K562 (cell line): Measurements from ENCODE around the gene FAM149A. TPM values are rescaled to one million over a fixed set of nuclear protein-coding genes. Genes with fewer than 3 reads are reported as not detected.

Experiments
- ETV1 ChIP-seq: fragments of 450-650 bp; conservative IDR thresholded peaks from 2 replicates; pipeline ENCODE4 v1.6.1; 2016; ENCODE audit warnings: missing genetic modification characterization, control low read depth, low read depth, missing compliant biosample characterization
- ZNF717 ChIP-seq: fragments of 250-450 bp; sonication (Bioruptor Pico); IDR thresholded peaks from 2 replicates; pipeline ENCODE4 v1.5.0; 2021
- ZNF75A ChIP-seq: fragments of 450-650 bp; formaldehyde crosslinking; IDR thresholded peaks from 2 replicates; pipeline ENCODE4 v1.4.0; 2020; ENCODE audit warnings: mild to moderate bottlenecking
- polyA plus RNA-seq, 8 experiments: library from polyadenylated mRNA; depleted of rRNA in 4 of 8; stranded (reverse) in 5 of 8; unstranded in 3 of 8; fragments of >200 nt; fragmentation: Nextera tagmentation in 2 of 8; fragmentation: Illumina TruSeq in 1 of 8; extraction: Ambion mirVana in 2 of 8; extraction: Trizol in 1 of 8; gene quantifications; 2 replicates each; pipeline versions ENCODE4 v1.2.1 to v1.2.3, GENCODE V29; 2011 to 2014; ENCODE audit warnings: inconsistent platforms in 1 of 8, missing spikeins in 1 of 8
- total RNA-seq, 7 experiments: library from RNA; depleted of rRNA in 6 of 7; stranded (reverse); fragments of >200 nt in 6 of 7; fragmentation: Illumina TruSeq in 2 of 7; extraction: Trizol in 2 of 7; gene quantifications; 2 replicates each; pipeline versions ENCODE4 v1.2.1 to v1.2.3, GENCODE V29; 2011 to 2021; ENCODE audit warnings: low replicate concordance in 1 of 7
- TF ChIP-seq, protein P1 (sequence below), 2 experiments: fragments of 450-650 bp; formaldehyde crosslinking in 1 of 2; IDR thresholded peaks; 2 replicates each; pipeline versions ENCODE4 v1.4.0 to v1.6.1; 2014 to 2020; ENCODE audit warnings: mild to moderate bottlenecking in 2 of 2, borderline replicate concordance in 1 of 2, low read depth in 1 of 2

The FAM149A gene
- total and polyA plus RNA-seq, 9 of the 15 experiments (the other 6 are each of a cell fraction or from before 2014, with no cell fraction given), result not detected

DNA sequence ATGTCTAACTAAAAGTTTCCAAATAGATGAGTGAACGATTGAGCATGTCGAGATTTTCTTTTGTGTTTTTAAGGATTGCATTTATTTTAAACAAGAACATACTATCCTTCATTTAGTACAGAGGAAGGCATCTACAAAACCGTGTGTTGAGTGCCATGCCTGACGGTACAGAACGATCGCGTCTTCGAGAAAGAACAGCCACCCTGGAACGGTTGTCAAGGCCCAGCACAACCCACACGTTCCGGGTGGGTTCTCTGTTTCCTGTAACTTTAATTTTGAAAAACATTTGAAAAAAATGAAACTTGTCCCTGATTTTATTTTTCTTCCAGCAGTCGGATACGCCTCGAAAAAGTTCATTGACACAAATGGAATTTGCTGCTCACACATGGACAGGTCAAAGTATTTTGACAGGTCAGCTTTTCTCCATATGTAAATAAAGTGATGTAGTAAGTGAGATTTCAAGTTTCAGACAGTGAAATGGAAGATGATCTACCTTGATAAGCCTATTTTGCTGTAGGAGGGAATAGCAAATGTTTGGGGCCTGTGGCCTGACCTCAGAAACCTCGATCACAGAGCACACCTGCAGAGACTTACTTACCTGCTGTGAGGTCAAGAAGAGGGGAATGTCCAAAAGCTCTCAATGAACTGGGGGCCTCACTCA, 62.5 kb downstream of the FAM149A start (continued):
- TF ChIP-seq, protein P1, sequence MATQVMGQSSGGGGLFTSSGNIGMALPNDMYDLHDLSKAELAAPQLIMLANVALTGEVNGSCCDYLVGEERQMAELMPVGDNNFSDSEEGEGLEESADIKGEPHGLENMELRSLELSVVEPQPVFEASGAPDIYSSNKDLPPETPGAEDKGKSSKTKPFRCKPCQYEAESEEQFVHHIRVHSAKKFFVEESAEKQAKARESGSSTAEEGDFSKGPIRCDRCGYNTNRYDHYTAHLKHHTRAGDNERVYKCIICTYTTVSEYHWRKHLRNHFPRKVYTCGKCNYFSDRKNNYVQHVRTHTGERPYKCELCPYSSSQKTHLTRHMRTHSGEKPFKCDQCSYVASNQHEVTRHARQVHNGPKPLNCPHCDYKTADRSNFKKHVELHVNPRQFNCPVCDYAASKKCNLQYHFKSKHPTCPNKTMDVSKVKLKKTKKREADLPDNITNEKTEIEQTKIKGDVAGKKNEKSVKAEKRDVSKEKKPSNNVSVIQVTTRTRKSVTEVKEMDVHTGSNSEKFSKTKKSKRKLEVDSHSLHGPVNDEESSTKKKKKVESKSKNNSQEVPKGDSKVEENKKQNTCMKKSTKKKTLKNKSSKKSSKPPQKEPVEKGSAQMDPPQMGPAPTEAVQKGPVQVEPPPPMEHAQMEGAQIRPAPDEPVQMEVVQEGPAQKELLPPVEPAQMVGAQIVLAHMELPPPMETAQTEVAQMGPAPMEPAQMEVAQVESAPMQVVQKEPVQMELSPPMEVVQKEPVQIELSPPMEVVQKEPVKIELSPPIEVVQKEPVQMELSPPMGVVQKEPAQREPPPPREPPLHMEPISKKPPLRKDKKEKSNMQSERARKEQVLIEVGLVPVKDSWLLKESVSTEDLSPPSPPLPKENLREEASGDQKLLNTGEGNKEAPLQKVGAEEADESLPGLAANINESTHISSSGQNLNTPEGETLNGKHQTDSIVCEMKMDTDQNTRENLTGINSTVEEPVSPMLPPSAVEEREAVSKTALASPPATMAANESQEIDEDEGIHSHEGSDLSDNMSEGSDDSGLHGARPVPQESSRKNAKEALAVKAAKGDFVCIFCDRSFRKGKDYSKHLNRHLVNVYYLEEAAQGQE (IDR thresholded peaks at IDR 0.05; ENCODE audit: borderline replicate concordance), result no peak
- TF ChIP-seq, protein P1 (CRISPR knock-in tag; IDR thresholded peaks at IDR 0.05; ENCODE audit: low read depth), result no peak
- no peak for TF ChIP-seq ZNF75A (CRISPR knock-in tag)
- no peak for TF ChIP-seq ZNF717 (CRISPR knock-in tag)
- no peak for TF ChIP-seq ETV1 (tag)
